GM18526 (cell line): ENCODE measurements around the gene ARHGEF3.

Experiments
- POLR2A ChIP-seq: IDR thresholded peaks from 3 replicates; pipeline ENCODE4 v1.6.1; 2011; ENCODE audit not compliant: insufficient read length; ENCODE audit errors: extremely low read depth

ARHGEF3 gene

DNA sequence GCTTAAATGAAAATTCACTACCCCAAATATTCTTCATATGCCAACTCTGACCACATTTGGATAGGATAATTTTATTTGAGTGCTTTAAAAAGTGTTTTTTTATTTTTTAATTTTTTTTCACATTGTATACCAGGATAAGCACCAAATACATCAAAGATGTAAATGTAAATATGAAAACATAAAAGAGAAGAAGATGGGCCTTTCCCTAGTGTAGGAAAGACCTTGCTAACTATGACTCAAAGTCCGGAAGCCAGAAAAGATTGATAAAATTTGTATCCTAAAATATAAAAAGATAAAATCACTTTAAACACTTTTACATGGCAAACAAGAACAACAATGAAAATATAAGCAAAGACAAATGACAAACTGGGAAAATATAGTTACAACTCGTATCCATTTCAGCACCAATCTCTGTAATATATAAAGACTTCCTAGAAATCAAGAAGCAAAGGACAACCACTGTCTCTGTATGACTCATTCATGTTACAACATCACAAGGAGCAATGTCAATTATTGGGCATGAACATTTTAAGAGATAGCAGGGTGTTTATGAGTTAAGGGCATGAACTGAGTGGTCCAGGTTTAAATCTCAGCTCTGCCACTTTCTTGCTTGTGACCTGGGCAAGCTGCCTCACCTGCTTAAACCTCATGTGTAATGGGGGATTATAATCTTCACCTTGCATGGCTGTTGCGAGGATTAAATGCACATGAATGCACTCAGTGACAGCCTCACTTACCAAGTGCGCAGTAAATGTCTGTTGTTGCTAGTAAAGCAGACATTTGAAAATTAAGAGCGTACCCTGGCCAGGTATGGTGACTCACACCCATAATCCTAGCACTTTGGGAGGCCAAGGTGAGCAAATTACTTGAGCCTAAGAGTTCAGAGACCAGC, 25.3 kb upstream of the ARHGEF3 start:
- TF ChIP-seq POLR2A, result no peak

GRCh38 chr3:56825567-56826438, 24.1 kb upstream of the ARHGEF3 start:
- TF ChIP-seq POLR2A, result no peak

- no peak for TF ChIP-seq POLR2A
These were observed 22.4 kb upstream of the ARHGEF3 start for GRCh38 chr3:56823984-56824703.

- TF ChIP-seq POLR2A, result no peak
These were observed 21.7 kb upstream of the ARHGEF3 start for GRCh38 chr3:56823421-56823926.

- TF ChIP-seq POLR2A, result no peak
These were observed 20.8 kb upstream of the ARHGEF3 start for GRCh38 chr3:56822501-56822900.

- no peak for TF ChIP-seq POLR2A
These were observed 17.5 kb upstream of the ARHGEF3 start for GRCh38 chr3:56819016-56819809.

DNA sequence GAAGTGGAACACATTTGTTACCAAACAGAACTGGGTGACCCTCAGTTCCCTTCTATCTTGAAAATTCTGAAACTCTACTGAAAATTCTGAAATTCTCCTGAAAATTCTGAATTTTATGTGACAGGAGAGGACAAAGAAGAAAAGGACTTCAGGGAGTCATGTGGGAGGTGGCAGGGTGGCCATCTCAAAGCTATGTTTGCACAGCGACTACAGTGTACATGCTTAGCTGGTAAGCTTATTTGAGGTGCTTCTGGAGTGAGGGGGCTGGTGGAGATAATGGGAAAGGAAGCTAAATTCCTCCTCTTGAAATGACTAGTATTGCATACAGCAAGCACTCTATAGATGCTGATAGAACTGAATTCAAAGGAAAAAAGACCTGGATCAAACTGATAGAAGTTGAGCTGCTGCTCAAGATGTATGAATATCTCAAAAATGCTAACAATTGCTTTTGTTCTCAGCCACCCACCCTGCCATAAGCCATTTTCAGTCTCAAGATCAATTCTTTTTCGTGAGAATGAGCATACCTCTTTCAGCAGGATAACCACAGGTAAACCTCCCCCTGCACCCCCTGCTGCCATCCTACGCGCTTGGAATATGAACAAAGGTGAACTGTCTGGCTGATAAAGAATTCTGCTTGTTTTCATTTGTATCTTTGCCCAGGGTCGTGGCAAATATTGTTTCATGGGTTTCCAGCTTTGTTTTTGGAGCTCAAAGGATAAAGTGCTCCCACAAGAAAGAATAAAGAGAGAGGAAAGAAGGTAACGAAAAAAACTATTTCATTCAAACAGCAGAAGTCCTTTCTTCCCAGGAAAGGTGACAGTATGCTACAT, 16.6 kb upstream of the ARHGEF3 start:
- no peak for TF ChIP-seq POLR2A

- TF ChIP-seq POLR2A, result no peak
These were observed 15.9 kb upstream of the ARHGEF3 start for GRCh38 chr3:56817646-56818045.

GRCh38 chr3:56816061-56816460, 14.3 kb upstream of the ARHGEF3 start:
- TF ChIP-seq POLR2A, result no peak

- TF ChIP-seq POLR2A, result no peak
These were observed 13.8 kb upstream of the ARHGEF3 start for GRCh38 chr3:56815589-56815988.

- TF ChIP-seq POLR2A, result no peak
These were observed 11.9 kb upstream of the ARHGEF3 start for GRCh38 chr3:56813653-56813960.

DNA sequence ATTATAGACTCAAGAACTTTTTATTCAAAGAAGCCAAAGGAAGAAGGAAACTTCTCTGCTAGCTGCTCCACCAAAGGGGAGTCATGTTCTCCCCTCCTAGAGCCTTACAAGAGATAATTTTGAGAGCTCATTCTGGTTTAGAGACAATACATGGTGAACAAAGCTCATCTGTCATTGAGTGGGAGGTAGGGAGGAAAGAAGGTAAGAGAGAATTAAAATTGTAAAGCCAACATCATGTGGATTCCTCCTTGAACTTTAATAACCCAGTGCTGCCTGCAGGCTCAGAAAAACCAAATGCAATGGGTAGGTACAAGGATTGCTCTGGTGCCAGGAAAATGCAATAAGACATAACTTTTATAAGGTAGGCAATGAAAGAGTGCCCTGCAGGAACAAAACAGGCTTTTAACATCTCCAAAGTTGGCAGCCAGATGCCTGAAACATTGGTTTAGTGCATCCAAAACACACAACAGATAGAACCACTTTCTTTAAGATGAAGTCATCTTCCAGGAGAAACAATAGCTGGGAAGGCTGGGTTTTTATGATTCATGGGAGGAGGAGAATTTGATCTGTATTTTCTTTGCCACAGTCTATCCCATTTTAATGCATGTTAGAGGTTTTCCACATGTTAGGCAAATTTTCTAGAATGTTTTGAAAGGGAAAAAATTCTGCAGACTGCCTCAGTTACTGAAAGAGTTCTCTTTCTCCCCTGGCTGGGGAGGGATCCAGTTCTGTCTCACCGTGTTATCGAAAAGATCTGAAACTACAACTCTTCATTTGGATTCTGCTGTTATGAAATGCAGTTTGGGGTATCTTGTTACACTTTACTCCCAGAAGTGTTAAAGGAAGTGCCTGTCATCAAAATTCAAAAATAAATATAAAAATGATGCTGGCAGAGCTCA, 11.3 kb upstream of the ARHGEF3 start:
- no peak for TF ChIP-seq POLR2A

DNA sequence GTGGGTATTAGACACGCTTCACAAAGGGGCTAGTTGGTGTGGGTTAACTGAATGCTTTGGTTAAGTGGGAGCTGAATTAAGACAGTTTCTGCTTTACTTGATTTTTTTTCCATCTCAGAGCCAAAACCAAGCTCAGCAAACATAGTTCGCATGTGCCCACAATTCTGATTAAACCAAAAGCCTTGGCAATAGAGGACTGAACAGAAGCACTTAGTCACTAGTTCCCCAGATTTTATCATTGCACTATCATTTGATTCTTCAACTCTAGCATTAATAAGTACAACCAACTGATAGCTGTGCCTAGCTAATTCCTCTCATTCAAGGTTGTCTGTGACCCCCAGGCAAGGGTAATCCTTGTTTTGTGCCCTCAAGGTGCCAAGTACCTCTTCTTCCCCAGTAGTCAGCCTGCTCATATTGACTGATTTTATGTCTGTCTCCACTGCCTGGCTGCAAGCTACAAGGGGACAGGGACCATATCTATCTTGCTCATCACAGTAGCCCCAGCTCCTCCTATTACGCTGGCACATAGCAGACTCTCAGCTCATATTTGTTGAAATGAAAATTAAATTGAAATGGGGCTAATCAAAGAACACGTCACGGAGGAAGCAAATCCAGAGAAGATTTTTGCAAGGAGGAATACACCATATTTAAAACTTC, 9.9 kb upstream of the ARHGEF3 start:
- TF ChIP-seq POLR2A, result no peak
